NCI-H774 (cell line): Measurements from ENCODE around the gene TXK.

ENCODE experiments used
- DNase-seq: peaks from one replicate; lab custom pipeline; 2025; lab: John Stamatoyannopoulos, UW

The TXK gene

GRCh38 chr4:48021100-48021499 lies 113.0 kb downstream of the TXK start:
- DNase-seq = no peak

- DNase-seq = no peak
Observed at GRCh38 chr4:48018112-48018511, 115.9 kb downstream of the TXK start.

- DNase-seq = peak; percentile 50
Observed at GRCh38 chr4:48017108-48017571, 116.9 kb downstream of the TXK start.
